ENCODE results near the gene VWA8. TPM values are rescaled to one million over a fixed set of nuclear protein-coding genes. Genes with fewer than 3 reads are reported as not detected.

The VWA8 gene
- total and polyA plus RNA-seq, 2 of the 8 experiments (the other 6 are each of a cell fraction or from before 2014, with no cell fraction given), result 5.9 to 19.6 TPM

- TF ChIP-seq, protein P1, sequence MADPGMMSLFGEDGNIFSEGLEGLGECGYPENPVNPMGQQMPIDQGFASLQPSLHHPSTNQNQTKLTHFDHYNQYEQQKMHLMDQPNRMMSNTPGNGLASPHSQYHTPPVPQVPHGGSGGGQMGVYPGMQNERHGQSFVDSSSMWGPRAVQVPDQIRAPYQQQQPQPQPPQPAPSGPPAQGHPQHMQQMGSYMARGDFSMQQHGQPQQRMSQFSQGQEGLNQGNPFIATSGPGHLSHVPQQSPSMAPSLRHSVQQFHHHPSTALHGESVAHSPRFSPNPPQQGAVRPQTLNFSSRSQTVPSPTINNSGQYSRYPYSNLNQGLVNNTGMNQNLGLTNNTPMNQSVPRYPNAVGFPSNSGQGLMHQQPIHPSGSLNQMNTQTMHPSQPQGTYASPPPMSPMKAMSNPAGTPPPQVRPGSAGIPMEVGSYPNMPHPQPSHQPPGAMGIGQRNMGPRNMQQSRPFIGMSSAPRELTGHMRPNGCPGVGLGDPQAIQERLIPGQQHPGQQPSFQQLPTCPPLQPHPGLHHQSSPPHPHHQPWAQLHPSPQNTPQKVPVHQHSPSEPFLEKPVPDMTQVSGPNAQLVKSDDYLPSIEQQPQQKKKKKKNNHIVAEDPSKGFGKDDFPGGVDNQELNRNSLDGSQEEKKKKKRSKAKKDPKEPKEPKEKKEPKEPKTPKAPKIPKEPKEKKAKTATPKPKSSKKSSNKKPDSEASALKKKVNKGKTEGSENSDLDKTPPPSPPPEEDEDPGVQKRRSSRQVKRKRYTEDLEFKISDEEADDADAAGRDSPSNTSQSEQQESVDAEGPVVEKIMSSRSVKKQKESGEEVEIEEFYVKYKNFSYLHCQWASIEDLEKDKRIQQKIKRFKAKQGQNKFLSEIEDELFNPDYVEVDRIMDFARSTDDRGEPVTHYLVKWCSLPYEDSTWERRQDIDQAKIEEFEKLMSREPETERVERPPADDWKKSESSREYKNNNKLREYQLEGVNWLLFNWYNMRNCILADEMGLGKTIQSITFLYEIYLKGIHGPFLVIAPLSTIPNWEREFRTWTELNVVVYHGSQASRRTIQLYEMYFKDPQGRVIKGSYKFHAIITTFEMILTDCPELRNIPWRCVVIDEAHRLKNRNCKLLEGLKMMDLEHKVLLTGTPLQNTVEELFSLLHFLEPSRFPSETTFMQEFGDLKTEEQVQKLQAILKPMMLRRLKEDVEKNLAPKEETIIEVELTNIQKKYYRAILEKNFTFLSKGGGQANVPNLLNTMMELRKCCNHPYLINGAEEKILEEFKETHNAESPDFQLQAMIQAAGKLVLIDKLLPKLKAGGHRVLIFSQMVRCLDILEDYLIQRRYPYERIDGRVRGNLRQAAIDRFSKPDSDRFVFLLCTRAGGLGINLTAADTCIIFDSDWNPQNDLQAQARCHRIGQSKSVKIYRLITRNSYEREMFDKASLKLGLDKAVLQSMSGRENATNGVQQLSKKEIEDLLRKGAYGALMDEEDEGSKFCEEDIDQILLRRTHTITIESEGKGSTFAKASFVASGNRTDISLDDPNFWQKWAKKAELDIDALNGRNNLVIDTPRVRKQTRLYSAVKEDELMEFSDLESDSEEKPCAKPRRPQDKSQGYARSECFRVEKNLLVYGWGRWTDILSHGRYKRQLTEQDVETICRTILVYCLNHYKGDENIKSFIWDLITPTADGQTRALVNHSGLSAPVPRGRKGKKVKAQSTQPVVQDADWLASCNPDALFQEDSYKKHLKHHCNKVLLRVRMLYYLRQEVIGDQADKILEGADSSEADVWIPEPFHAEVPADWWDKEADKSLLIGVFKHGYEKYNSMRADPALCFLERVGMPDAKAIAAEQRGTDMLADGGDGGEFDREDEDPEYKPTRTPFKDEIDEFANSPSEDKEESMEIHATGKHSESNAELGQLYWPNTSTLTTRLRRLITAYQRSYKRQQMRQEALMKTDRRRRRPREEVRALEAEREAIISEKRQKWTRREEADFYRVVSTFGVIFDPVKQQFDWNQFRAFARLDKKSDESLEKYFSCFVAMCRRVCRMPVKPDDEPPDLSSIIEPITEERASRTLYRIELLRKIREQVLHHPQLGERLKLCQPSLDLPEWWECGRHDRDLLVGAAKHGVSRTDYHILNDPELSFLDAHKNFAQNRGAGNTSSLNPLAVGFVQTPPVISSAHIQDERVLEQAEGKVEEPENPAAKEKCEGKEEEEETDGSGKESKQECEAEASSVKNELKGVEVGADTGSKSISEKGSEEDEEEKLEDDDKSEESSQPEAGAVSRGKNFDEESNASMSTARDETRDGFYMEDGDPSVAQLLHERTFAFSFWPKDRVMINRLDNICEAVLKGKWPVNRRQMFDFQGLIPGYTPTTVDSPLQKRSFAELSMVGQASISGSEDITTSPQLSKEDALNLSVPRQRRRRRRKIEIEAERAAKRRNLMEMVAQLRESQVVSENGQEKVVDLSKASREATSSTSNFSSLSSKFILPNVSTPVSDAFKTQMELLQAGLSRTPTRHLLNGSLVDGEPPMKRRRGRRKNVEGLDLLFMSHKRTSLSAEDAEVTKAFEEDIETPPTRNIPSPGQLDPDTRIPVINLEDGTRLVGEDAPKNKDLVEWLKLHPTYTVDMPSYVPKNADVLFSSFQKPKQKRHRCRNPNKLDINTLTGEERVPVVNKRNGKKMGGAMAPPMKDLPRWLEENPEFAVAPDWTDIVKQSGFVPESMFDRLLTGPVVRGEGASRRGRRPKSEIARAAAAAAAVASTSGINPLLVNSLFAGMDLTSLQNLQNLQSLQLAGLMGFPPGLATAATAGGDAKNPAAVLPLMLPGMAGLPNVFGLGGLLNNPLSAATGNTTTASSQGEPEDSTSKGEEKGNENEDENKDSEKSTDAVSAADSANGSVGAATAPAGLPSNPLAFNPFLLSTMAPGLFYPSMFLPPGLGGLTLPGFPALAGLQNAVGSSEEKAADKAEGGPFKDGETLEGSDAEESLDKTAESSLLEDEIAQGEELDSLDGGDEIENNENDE (IDR thresholded peaks at IDR 0.05; ENCODE audit: insufficient replicate concordance, low read length), result no peak
- no peak for TF ChIP-seq ASH2L (IDR thresholded peaks at IDR 0.05; ENCODE audit: low read length)
- TF ChIP-seq ZNF274 (IDR thresholded peaks at IDR 0.05; ENCODE audit: borderline replicate concordance, extremely low read depth, low read length), result no peak
- TF ChIP-seq, protein P2, sequence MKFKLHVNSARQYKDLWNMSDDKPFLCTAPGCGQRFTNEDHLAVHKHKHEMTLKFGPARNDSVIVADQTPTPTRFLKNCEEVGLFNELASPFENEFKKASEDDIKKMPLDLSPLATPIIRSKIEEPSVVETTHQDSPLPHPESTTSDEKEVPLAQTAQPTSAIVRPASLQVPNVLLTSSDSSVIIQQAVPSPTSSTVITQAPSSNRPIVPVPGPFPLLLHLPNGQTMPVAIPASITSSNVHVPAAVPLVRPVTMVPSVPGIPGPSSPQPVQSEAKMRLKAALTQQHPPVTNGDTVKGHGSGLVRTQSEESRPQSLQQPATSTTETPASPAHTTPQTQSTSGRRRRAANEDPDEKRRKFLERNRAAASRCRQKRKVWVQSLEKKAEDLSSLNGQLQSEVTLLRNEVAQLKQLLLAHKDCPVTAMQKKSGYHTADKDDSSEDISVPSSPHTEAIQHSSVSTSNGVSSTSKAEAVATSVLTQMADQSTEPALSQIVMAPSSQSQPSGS (IDR thresholded peaks at IDR 0.05; ENCODE audit: low read length), result no peak
Observed at GRCh38 chr13:41981951-41982715, 21.2 kb upstream of the VWA8 start (continued).
